HG03108 (cell line): ENCODE data around the gene MSH3.
"Not testable (repeated sequence)": the region's sequence is repeated elsewhere in the genome, so short reads cannot be mapped to it uniquely, and the experiment has no call there.

Source experiments
- ATAC-seq: cut with Tn5 transposase; IDR thresholded peaks from one replicate; pipeline ENCODE4 v1.9.1; 2021; ENCODE audit warnings: moderate library complexity; ENCODE audit not compliant: unreplicated experiment

MSH3 gene

GRCh38 chr5:80752427-80752826 is 98.0 kb downstream of the MSH3 start:
- no peak for ATAC-seq

- ATAC-seq, result no peak
These were observed 99.3 kb downstream of the MSH3 start for GRCh38 chr5:80753712-80754111.

GRCh38 chr5:80754900-80755299 is 100.4 kb downstream of the MSH3 start:
- peak; percentile 55 for ATAC-seq

GRCh38 chr5:80755626-80756025 is 101.2 kb downstream of the MSH3 start:
- peak; percentile 93 for ATAC-seq

GRCh38 chr5:80756292-80756691 is 101.8 kb downstream of the MSH3 start:
- no peak for ATAC-seq

GRCh38 chr5:80757290-80757689 is 102.8 kb downstream of the MSH3 start:
- ATAC-seq, result no peak

GRCh38 chr5:80759866-80760577 is 105.6 kb downstream of the MSH3 start:
- no peak for ATAC-seq

GRCh38 chr5:80760680-80761079 is 106.2 kb downstream of the MSH3 start:
- no peak for ATAC-seq

GRCh38 chr5:80761176-80761575 is 106.7 kb downstream of the MSH3 start:
- ATAC-seq, result no peak

- no peak for ATAC-seq
These were observed 107.5 kb downstream of the MSH3 start for GRCh38 chr5:80761966-80762365.

- ATAC-seq, result no peak
These were observed 108.1 kb downstream of the MSH3 start for GRCh38 chr5:80762573-80762972.

GRCh38 chr5:80763211-80763610 is 108.8 kb downstream of the MSH3 start:
- no peak for ATAC-seq

GRCh38 chr5:80763873-80764647 is 109.6 kb downstream of the MSH3 start:
- ATAC-seq, result no peak

- no peak for ATAC-seq
These were observed 110.3 kb downstream of the MSH3 start for GRCh38 chr5:80764786-80765185.

GRCh38 chr5:80777347-80778287 is 123.2 kb downstream of the MSH3 start:
- no peak for ATAC-seq

GRCh38 chr5:80780024-80780423 is 125.6 kb downstream of the MSH3 start:
- no peak for ATAC-seq

- ATAC-seq, result no peak
These were observed 126.4 kb downstream of the MSH3 start for GRCh38 chr5:80780761-80781285.

GRCh38 chr5:80781356-80781755 is 126.9 kb downstream of the MSH3 start:
- ATAC-seq, result no peak

- ATAC-seq, result no peak
These were observed 128.2 kb downstream of the MSH3 start for GRCh38 chr5:80782626-80783025.

- not testable (repeated sequence) for ATAC-seq
These were observed 129.3 kb downstream of the MSH3 start for GRCh38 chr5:80783751-80784150.

GRCh38 chr5:80784451-80784850 is 130.0 kb downstream of the MSH3 start:
- no peak for ATAC-seq
